HUDEP-2 (cell line): ENCODE data around the gene ERICH6.
A peak's percentile ranks its signal among the peaks of the same experiment; 100 is the strongest.

Experiments
- DNase-seq, 76 experiments: peaks; one replicate each; lab custom pipeline; 2025; ENCODE audit not compliant: unreplicated experiment in 76 of 76; lab: John Stamatoyannopoulos, UW

ERICH6 gene

GRCh38 chr3:150703756-150704344 lies at the start of gene ERICH6:
TSS of gene ERICH6 (minus strand) at chr3:150703920. CDS start at chr3:150703898, 22 bp downstream.
- DNase-seq = peak in 74 of 76 experiments; percentile 33 to 89 (median 77)

- no peak for DNase-seq
These were observed 48.1 kb upstream of the ERICH6 start for GRCh38 chr3:150751781-150752263.

DNA sequence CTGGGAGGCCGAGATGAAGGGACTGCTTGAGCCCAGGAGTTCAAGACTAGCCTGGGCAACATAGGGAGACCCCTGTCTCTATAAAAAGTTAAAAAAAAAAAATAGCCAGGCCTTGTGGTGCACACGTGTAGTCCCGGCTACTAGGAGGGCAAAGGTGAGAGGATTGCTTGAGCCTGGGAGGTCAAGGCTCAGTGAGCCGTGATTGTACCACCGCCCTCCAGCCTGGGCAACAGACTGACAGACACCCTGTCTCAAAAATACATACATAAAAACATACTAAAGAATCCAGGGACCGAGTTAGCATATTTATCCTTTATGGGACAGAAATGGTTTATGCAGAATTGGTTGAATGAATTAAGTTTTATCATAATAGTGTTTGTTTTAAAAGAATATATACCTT lies 45.5 kb upstream of the ERICH6 start:
- no peak for DNase-seq

DNA sequence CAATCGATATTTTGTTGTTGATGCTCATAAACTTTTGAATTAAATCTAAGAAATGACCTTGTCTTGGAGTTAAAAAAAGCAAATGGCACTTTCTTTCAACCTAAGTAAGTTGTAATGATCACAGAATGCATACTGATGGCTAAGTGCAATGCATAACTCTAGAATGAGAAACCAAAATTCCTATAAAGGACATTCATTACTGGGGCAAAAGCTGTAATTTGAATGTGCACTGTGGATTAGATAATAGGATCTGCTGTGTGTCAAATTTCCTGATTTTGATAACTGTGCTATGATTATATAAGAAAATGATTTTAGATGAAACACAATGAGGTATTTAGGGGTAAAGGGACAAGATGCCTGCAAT lies 44.9 kb upstream of the ERICH6 start:
- DNase-seq = no peak

GRCh38 chr3:150747886-150748683 lies 44.4 kb upstream of the ERICH6 start:
- DNase-seq = no peak

- DNase-seq = no peak
These were observed 43.3 kb upstream of the ERICH6 start for GRCh38 chr3:150746791-150747590.

DNA sequence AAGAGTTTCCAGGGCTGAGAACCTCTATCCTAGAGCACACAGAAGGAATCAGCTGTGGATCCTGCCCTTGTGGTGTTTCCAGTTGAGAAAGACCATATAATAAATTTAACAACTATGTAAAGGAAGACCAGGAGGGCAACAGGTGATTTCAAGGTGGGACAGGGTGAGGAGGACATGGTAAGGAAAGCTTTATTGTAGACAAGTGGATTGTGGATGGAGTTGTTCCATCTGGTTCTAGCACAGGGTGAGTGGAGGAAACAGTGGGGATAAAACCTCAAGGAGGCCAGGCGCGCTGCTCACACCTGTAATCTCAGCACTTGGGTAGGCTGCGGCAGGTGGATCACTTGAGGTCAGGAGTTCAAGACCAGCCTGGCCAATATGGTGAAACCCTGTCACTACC lies 42.1 kb upstream of the ERICH6 start:
- no peak for DNase-seq

DNA sequence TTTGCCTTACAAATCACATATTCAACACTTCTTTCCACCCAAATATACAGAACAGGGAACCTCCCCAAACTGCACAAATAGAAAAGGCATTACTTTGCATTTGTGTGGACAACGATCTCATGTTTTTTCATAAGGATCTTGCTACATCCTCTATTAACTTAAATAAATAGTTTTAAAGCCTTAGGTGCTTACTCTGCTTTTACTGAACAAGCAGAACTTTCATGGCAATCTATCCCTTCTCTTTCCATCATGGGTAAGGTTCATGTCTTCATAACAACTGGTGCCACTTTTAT lies 41.1 kb upstream of the ERICH6 start:
- DNase-seq = no peak

- DNase-seq = no peak
These were observed 40.6 kb upstream of the ERICH6 start for GRCh38 chr3:150744041-150744918.

DNA sequence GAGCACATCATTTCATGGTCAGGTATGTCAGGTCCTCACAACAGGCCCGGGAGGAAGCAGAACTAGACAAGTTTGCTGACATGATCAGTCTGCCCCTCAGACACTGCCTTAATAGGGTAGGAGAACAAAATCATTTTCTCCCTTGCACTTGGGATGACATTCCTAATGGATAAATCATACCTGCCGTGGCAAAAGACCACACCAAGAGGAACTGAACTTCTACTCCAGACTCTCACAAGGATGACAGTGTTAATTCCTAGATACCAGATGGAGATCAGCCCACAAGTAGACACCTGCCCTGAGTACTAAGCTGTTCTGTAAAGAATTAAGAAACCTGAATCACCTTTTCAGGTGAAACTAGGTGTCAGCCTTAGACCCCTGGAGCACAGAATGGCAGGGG lies 39.8 kb upstream of the ERICH6 start:
- DNase-seq = no peak

GRCh38 chr3:150742679-150743078 lies 39.0 kb upstream of the ERICH6 start:
- DNase-seq = no peak

DNA sequence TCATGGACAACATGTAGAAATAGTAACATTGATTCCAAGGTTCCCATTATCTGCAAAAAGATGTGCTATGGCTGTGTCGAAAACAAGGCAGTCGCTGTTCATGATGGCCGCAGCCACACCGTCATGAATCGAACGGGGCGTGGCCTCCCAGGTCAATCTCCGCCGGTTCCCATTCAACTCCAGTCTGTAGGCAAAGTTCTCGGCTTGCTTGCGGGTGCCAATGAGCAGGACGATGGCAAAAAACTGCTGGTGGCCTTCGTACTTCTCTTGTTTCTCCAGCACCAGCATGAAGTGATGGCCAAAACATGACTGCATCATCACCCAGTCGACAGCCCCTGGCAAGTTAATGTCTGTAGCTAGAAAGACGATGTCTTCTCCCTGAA lies 38.4 kb upstream of the ERICH6 start:
- no peak for DNase-seq

- DNase-seq = peak in 34 of 76 experiments; percentile 7 to 75 (median 42)
These were observed 37.9 kb upstream of the ERICH6 start for GRCh38 chr3:150741497-150742140.

GRCh38 chr3:150740733-150741496 lies 37.2 kb upstream of the ERICH6 start:
- DNase-seq = peak in 16 of 76 experiments; percentile 8 to 56 (median 24)

DNA sequence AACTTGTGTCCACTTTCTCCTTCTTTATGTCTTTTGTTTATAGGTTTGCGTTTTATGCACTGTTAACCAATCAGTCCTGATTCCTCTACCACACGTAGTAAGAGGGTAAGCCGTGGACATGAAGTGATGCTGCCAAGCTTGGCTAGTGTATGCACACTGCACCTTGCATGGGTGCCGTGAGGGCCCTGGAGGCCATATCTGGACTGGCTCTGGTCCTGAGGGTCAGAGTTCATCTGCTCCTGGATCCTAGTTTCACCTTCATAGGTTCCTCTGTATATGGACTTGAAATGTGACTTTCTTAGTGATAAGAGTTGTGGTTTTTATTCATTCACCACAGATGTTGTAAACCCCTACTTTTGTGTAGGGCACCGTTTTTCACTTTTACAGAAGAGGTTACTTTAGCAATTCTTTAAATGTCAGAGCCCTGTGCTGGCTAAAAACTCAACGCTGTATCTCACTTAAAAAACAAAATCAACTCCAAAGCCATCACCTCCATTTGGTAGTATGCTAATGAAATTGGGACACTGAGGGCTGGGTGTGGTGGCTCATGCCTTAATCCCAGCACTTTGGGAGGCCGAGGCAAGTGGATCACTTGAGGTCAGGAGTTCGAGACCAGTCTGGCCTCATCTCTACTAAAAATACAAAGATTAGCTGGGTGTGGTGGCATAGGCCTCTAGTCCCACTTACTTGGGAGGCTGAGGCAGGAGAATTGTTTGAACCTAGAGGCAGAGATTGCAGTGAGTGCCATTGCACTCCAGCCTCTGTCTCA lies 36.3 kb upstream of the ERICH6 start:
- DNase-seq = peak in 2 of 76 experiments; percentile 17 to 25

- DNase-seq = no peak
These were observed 35.6 kb upstream of the ERICH6 start for GRCh38 chr3:150739200-150739863.

DNA sequence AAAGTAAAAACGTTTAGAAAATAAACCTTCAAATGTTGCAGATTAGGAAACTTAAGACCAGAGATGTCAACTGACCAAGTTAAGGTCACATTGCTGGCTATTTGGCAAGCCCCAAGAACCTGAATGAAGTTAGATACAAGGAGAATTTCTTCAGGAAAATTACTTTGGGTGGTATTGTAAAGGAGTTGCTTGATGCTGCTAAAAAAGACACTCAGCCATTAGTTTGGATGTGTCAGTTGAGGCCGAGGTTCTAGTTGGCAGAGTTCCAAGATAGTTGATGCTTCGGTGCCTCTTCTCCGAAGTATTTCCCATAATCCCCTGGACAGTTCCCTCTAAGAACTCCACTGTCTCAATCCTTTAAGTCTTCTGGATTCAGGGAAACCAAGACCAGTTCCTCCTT lies 35.0 kb upstream of the ERICH6 start:
- peak in 20 of 76 experiments; percentile 3 to 73 (median 39) for DNase-seq
